T-cell (primary cell): Measurements from ENCODE around the gene PVALB. TPM values are rescaled to one million over a fixed set of nuclear protein-coding genes. Genes with fewer than 3 reads are reported as not detected.

Experiments
- ATAC-seq, 4 experiments: fragments of 200-7000 bp in 3 of 4; fragments of 150-1000 bp in 1 of 4; cut with Tn5 transposase; replicated peaks in 1 of 4; 1 replicate in 3 of 4; 2 replicates in 1 of 4; pipeline ENCODE4 v1.10.0; 2021; ENCODE audit warnings: moderate library complexity in 3 of 4, mild to moderate bottlenecking in 2 of 4, moderate number of reproducible peaks in 1 of 4
- CTCF ChIA-PET, 2 donors: fragments of 300-600 bp; sonication (Branson Sonifier 250); formaldehyde crosslinking; loops; one replicate each; lab custom pipeline; 2022; ENCODE audit warnings: antibody characterized with exemption in 2 of 2; lab: Charles Lee
- POLR2A ChIA-PET, 2 donors: fragments of 300-600 bp; sonication (Branson Sonifier 250); formaldehyde crosslinking; loops; one replicate each; lab custom pipeline; 2022; ENCODE audit warnings: antibody characterized with exemption in 2 of 2; lab: Charles Lee
- DNase-seq, 35 experiments: peaks; one replicate each; pipeline versions ENCODE4 v3.0.0 to v3.0.0-alpha.2; 2013 to 2023
- H3K27ac ChIP-seq: one replicate; pipeline ENCODE4 v1.5.1; 2013; ENCODE audit warnings: low read length
- H3K27me3 ChIP-seq, 2 experiments: replicated peaks in 1 of 2; 1 replicate in 1 of 2; 2 replicates in 1 of 2; pipeline versions ENCODE4 v1.6.1 to v1.7.0; 2013; ENCODE audit warnings: low read length in 1 of 2, mixed read lengths in 1 of 2; ENCODE audit not compliant: control insufficient read depth in 2 of 2, insufficient read depth in 2 of 2; ENCODE audit errors: extremely low read depth in 1 of 2
- H3K36me3 ChIP-seq, 2 donors: 1 replicate in 1 of 2; 2 replicates in 1 of 2; pipeline versions ENCODE4 v1.6.1 to v1.7.0; 2013; ENCODE audit warnings: low read length in 1 of 2; ENCODE audit not compliant: control insufficient read depth in 2 of 2, insufficient read depth in 1 of 2; ENCODE audit errors: extremely low read depth in 1 of 2
- H3K4me1 ChIP-seq, 2 experiments: 1 replicate in 1 of 2; 2 replicates in 1 of 2; pipeline versions ENCODE4 v1.6.1 to v1.7.0; 2013; ENCODE audit warnings: low read length in 2 of 2, mixed read lengths in 1 of 2; ENCODE audit not compliant: insufficient read depth in 2 of 2, control insufficient read depth in 1 of 2; ENCODE audit errors: extremely low read depth in 1 of 2
- H3K4me3 ChIP-seq, 2 donors: 1 replicate in 1 of 2; 2 replicates in 1 of 2; pipeline versions ENCODE4 v1.5.1 to v1.7.0; 2013; ENCODE audit warnings: mild to moderate bottlenecking in 2 of 2, low read length in 1 of 2, moderate library complexity in 1 of 2; ENCODE audit not compliant: control insufficient read depth in 1 of 2; ENCODE audit errors: extremely low read depth in 1 of 2
- H3K9me3 ChIP-seq: 2 replicates; pipeline ENCODE4 v1.7.0; 2013
- H3K27ac Mint-ChIP-seq, 2 donors: one replicate each; pipeline ENCODE4 v1.8.0; 2020 to 2021; ENCODE audit warnings: mild to moderate bottlenecking in 2 of 2, mixed read lengths in 2 of 2
- H3K27me3 Mint-ChIP-seq, 2 donors: one replicate each; pipeline ENCODE4 v1.8.0; 2021 to 2022; ENCODE audit warnings: mixed read lengths in 2 of 2
- H3K36me3 Mint-ChIP-seq: one replicate; pipeline ENCODE4 v1.8.0; 2021; ENCODE audit warnings: mixed read lengths
- H3K4me1 Mint-ChIP-seq, 3 donors: one replicate each; pipeline ENCODE4 v1.8.0; 2020 to 2022; ENCODE audit warnings: mixed read lengths in 3 of 3, mild to moderate bottlenecking in 1 of 3
- H3K4me3 Mint-ChIP-seq, 3 donors: one replicate each; pipeline ENCODE4 v1.8.0; 2020 to 2022; ENCODE audit warnings: mild to moderate bottlenecking in 3 of 3, mixed read lengths in 3 of 3, moderate library complexity in 3 of 3
- H3K9me3 Mint-ChIP-seq, 3 donors: one replicate each; pipeline ENCODE4 v1.8.0; 2020 to 2022; ENCODE audit warnings: mixed read lengths in 3 of 3
- WGBS: methylation state at CpG from one replicate; pipeline ENCODE4 v1.1.5; 2013; ENCODE audit warnings: missing lambda C conversion rate; ENCODE audit not compliant: insufficient coverage; 5-methylcytosine and 5-hydroxymethylcytosine counted together
- total RNA-seq, 35 experiments: library from RNA in 6 of 35; stranded (reverse) in 6 of 35; fragments of 120-200 nt in 1 of 35; gene quantifications; one replicate each; pipeline versions ENCODE4 v1.2.1 to v1.2.4 and lab custom pipeline; 2013 to 2026

The PVALB gene
- total RNA-seq, 5 donors from 2014 or later (not counting 1 experiment from before 2014, with no cell fraction given), result not detected

DNA sequence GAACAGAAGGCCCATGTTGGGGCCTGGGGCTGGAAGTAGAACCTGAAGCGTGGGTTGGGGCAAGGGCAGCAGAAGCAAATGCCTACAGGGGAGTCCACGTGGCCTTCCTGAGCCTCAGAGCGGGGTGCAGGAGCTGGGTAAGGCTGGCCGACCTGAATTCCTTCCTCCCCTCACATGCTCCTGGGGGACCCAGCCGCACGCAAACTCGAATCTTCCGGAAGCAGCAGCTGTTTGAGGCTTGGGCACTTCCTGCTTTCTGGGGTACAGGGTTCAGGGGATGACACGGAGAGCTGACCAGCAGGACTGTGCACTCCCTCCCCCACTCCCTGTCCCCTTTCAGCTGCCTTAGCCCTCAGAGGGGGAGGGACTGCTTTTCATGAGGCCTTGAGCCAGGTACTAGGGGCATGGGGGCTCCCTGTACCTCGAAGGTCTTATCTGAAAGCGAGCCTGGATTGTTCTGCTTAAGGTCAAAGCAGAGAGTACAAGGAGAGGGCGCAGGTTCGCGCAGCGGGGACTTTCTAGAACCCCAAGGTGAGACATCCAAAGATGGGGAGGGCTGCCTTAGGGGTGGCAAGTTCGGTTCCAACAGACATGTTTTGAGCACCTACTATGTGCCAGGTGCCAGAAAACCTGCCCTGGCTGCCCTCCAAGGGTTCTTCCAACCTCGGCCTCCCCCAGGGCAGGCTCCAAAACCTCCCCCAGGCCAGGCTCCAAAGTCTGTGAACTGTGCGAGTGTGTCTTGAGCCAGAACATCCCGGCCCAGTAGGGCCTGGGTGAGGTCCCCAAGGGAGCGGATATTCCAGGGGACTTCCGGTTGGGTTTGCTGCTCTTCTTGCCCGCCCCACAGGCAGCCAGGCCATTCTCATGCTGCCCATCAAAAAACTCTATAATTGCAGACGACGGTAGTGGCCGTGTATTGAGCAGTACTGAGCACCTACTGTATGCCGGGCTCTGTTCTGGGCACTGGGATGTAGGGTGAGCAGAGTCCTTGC lies 45.7 kb upstream of the PVALB start:
- Histone ChIP-seq H3K36me3 (no peaks in the 10 kb centered on the region), H3K27me3 (no peaks in the 10 kb centered on the region), H3K4me1 (peaks cover 0 to 25% of the 10 kb centered on the region in 2 experiments), H3K27ac (no peak overlapping the region), H3K4me3 (peak overlapping the region; percentile 1 to 40), H3K9me3 (no peaks in the 10 kb centered on the region)
- Mint-ChIP-seq H3K9me3 (no peaks in the 10 kb centered on the region), H3K27me3 (peaks cover 0 to 2% of the 10 kb centered on the region in 2 donors), H3K27ac (peak overlapping the region; percentile 15 to 34), H3K4me3 (peak overlapping the region in 2 of 3 donors; percentile 25 to 34), H3K36me3 (peaks cover 27% of the 10 kb centered on the region), H3K4me1 (peaks cover 12 to 25% (median 23%) of the 10 kb centered on the region in 3 donors)
- ChIA-PET CTCF (no interaction called here), POLR2A (no interaction called here)
- 80% methylated on average over 17 of the region's 26 CpGs for WGBS
- DNase-seq, result peak in 1 of 35 experiments; percentile 21
- no peak for ATAC-seq

GRCh38 chr22:36860821-36861659 lies 44.2 kb upstream of the PVALB start, which contains the start of gene NCF4:
Gene NCF4 (plus strand): TSS chr22:36861006. CDS start chr22:36861172, 166 bp downstream.
- ChIA-PET POLR2A (no interaction called here), CTCF (interaction anchor here (0.7 to 1.3 kb wide), 4 partner anchors 30 to 749 kb away, joined by 3 read pairs; no protein-coding TSS in a partner anchor)
- Mint-ChIP-seq H3K36me3 (peaks cover 19% of the 10 kb centered on the region), H3K9me3 (no peaks in the 10 kb centered on the region), H3K4me1 (peaks cover 19 to 30% (median 28%) of the 10 kb centered on the region in 3 donors), H3K27ac (peak within 1 kb of the TSS; percentile 83 to 94), H3K4me3 (peak within 1 kb of the TSS; percentile 49 to 65 (median 64)), H3K27me3 (peaks cover 0 to 6% of the 10 kb centered on the region in 2 donors)
- H3K9me3 ChIP-seq, result no peaks in the 10 kb centered on the region
- peak in 25 of 35 experiments; percentile 3 to 66 (median 27) for DNase-seq
- peak within 1 kb of the TSS in 1 of 2 donors; percentile 40 for H3K4me3 ChIP-seq
- peaks cover 0 to 2% of the 10 kb centered on the region in 2 experiments for H3K27me3 ChIP-seq
- peaks cover 0 to 31% of the 10 kb centered on the region in 2 experiments for H3K4me1 ChIP-seq
- ATAC-seq, result peak; percentile 49 to 63 (median 60)
- WGBS, result 35% methylated on average over 14 of the region's 17 CpGs
- peak within 1 kb of the TSS; percentile 63 for H3K27ac ChIP-seq
- no peaks in the 10 kb centered on the region for H3K36me3 ChIP-seq

DNA sequence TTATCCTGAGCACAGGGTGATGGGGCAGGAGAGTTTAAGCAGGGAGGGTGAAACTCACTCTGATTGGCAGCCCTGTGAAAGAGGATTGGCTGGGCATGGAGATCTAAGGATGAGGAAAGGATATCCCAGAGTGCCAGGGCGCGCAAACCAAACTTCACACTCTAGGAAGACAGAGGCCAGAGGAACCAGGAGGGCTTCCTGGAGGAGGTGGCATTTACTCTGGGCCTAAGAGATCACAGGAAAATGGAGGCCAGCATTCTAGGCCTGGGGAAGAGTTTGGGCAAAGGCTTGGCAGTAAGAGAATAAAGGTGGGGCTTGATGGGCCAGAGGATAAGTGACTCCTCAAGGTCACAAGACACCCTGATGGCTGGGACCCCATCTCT lies 43.6 kb upstream of the PVALB start:
- Mint-ChIP-seq H3K4me1 (peaks cover 20 to 34% (median 29%) of the 10 kb centered on the region in 3 donors), H3K36me3 (peaks cover 13% of the 10 kb centered on the region), H3K27ac (peak overlapping the region; percentile 83 to 94), H3K27me3 (peaks cover 0 to 6% of the 10 kb centered on the region in 2 donors), H3K9me3 (no peaks in the 10 kb centered on the region), H3K4me3 (peak overlapping the region; percentile 49 to 65 (median 64))
- no CpG with 5 or more reads among the region's 2 CpGs for WGBS
- Histone ChIP-seq H3K27ac (peak overlapping the region; percentile 63), H3K4me3 (peak overlapping the region in 1 of 2 donors; percentile 40), H3K4me1 (peaks cover 0 to 33% of the 10 kb centered on the region in 2 experiments), H3K27me3 (peaks cover 0 to 2% of the 10 kb centered on the region in 2 experiments), H3K36me3 (no peaks in the 10 kb centered on the region), H3K9me3 (no peaks in the 10 kb centered on the region)
- ChIA-PET CTCF (interaction anchor here (0.7 to 1.3 kb wide), 4 partner anchors 31 to 750 kb away, joined by 3 read pairs; no protein-coding TSS in a partner anchor), POLR2A (no interaction called here)
- ATAC-seq (no peak), DNase-seq (no peak)

DNA sequence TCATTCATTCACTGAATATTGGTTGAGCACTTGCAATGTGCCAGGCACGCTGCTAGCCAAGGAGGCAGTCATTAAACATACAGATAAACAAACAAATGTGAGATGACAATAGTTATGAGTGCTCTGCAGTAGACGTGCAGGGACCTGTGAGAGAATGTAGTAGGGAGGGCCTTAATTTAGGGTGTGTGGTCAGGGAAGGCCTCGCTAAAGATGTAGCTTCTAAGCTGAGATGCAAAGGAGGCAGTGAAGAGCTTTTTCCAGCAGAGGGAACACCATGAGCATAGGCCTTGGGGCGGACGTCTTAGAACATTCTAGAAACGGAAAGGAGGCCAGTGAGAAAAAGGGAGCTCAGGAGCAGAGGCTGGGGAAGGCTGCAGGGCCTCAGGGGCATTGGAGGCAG lies 43.2 kb upstream of the PVALB start:
- CTCF ChIA-PET, result interaction anchor here (0.7 to 1.1 kb wide), 3 partner anchors 32 to 750 kb away, joined by 3 read pairs; no protein-coding TSS in a partner anchor
- Mint-ChIP-seq H3K36me3 (peaks cover 9% of the 10 kb centered on the region), H3K27me3 (peaks cover 0 to 6% of the 10 kb centered on the region in 2 donors), H3K4me1 (peaks cover 20 to 34% (median 29%) of the 10 kb centered on the region in 3 donors), H3K4me3 (peak overlapping the region in 2 of 3 donors; percentile 49 to 65), H3K27ac (peak overlapping the region; percentile 53 to 94), H3K9me3 (no peaks in the 10 kb centered on the region)
- no peaks in the 10 kb centered on the region for H3K36me3 ChIP-seq
- H3K27ac ChIP-seq, result no peak overlapping the region
- peaks cover 0 to 33% of the 10 kb centered on the region in 2 experiments for H3K4me1 ChIP-seq
- ATAC-seq (no peak), DNase-seq (no peak)
- POLR2A ChIA-PET, result no interaction called here
- 79% methylated on average over 5 of the region's 6 CpGs for WGBS
- no peaks in the 10 kb centered on the region for H3K9me3 ChIP-seq
- H3K27me3 ChIP-seq, result peaks cover 0 to 2% of the 10 kb centered on the region in 2 experiments
- H3K4me3 ChIP-seq, result no peak overlapping the region

DNA sequence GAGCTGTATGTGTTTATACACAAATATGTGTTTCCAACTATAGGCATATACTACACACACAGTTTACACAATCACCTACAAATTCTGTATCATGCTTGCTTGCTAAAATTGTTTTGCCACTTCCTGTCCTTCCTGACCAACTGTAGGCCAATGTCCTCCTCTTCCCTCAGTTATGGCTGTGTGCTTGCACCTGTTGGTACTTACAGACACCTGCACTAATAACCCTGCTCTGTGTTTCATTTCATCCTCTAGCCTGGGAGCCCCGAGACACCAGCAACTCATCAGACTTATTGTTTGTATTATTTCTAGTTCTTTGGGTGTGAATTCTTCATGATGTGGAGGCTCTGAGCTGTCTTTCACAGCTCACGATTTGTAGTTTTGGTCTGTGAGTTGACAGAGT lies 42.1 kb upstream of the PVALB start:
- ChIA-PET POLR2A (no interaction called here), CTCF (no interaction called here)
- Histone ChIP-seq H3K4me3 (no peak overlapping the region), H3K27ac (no peak overlapping the region), H3K27me3 (peaks cover 0 to 2% of the 10 kb centered on the region in 2 experiments), H3K4me1 (peaks cover 0 to 34% of the 10 kb centered on the region in 2 experiments), H3K36me3 (no peaks in the 10 kb centered on the region), H3K9me3 (no peaks in the 10 kb centered on the region)
- no peak overlapping the region for H3K27ac Mint-ChIP-seq
- peaks cover 20 to 34% (median 32%) of the 10 kb centered on the region in 3 donors for H3K4me1 Mint-ChIP-seq
- peaks cover under 1% of the 10 kb centered on the region for H3K36me3 Mint-ChIP-seq
- H3K9me3 Mint-ChIP-seq, result no peaks in the 10 kb centered on the region
- ATAC-seq, result no peak
- peaks cover 0 to 4% of the 10 kb centered on the region in 2 donors for H3K27me3 Mint-ChIP-seq
- no peak for DNase-seq
- 100% methylated on average over 1 of the region's 2 CpGs for WGBS
- H3K4me3 Mint-ChIP-seq, result no peak overlapping the region
